Activated CD8-positive, alpha-beta T cell treated with anti-CD3 and anti-CD28 coated beads for 36 hours (primary cell): Measurements from ENCODE around the gene NSL1. TPM values are rescaled to one million over a fixed set of nuclear protein-coding genes. Genes with fewer than 3 reads are reported as not detected.
"Not testable (repeated sequence)": the region's sequence is repeated elsewhere in the genome, so short reads cannot be mapped to it uniquely, and the experiment has no call there.

Source experiments
- ATAC-seq: fragments of 200-7000 bp; cut with Tn5 transposase; one replicate; pipeline ENCODE4 v1.10.0; 2021; ENCODE audit warnings: mild to moderate bottlenecking, moderate library complexity
- CTCF ChIA-PET: fragments of 350-600 bp; sonication (Branson Sonifier 250); formaldehyde crosslinking; loops from one replicate; lab custom pipeline; 2021; ENCODE audit warnings: antibody characterized with exemption; lab: Charles Lee
- POLR2A ChIA-PET: fragments of 350-600 bp; sonication (Branson Sonifier 250); formaldehyde crosslinking; loops from one replicate; lab custom pipeline; 2021; ENCODE audit warnings: antibody characterized with exemption; lab: Charles Lee
- DNase-seq: peaks from one replicate; pipeline ENCODE4 v3.0.0-alpha.2; 2020
- H3K27ac Mint-ChIP-seq: one replicate; pipeline ENCODE4 v1.8.0; 2021; ENCODE audit warnings: mild to moderate bottlenecking, mixed read lengths
- H3K27me3 Mint-ChIP-seq: one replicate; pipeline ENCODE4 v1.8.0; 2021; ENCODE audit warnings: mixed read lengths
- H3K36me3 Mint-ChIP-seq: one replicate; pipeline ENCODE4 v1.8.0; 2021; ENCODE audit warnings: low read depth, mixed read lengths
- H3K4me1 Mint-ChIP-seq: one replicate; pipeline ENCODE4 v1.8.0; 2021; ENCODE audit warnings: low read depth, mixed read lengths
- H3K4me3 Mint-ChIP-seq: one replicate; pipeline ENCODE4 v1.8.0; 2021; ENCODE audit warnings: mild to moderate bottlenecking, moderate library complexity, mixed read lengths
- H3K9me3 Mint-ChIP-seq: one replicate; pipeline ENCODE4 v1.8.0; 2021; ENCODE audit warnings: mixed read lengths
- CTCF ChIP-seq: fragments of 200-600 bp; IDR thresholded peaks from one replicate; pipeline ENCODE4 v1.8.0; 2022; ENCODE audit warnings: antibody characterized with exemption, mild to moderate bottlenecking
- intact Hi-C: fragments of 100-400 bp; cut with micrococcal nuclease; formaldehyde crosslinking; loops from one replicate; pipeline ENCODE4 v1.10.0; 2022
- total RNA-seq, 2 experiments: library from RNA; stranded (reverse); gene quantifications; one replicate each; pipeline ENCODE4 v1.2.3, GENCODE V29; 2021

The NSL1 gene
- total RNA-seq, 2 experiments from 2014 or later, result 29.6 to 34.9 TPM

- Mint-ChIP-seq H3K9me3 (peaks cover 23% of the 10 kb centered on the region), H3K4me1 (peaks cover 52% of the 10 kb centered on the region), H3K27ac (no peak overlapping the region), H3K36me3 (peaks cover 61% of the 10 kb centered on the region), H3K4me3 (no peak overlapping the region), H3K27me3 (no peaks in the 10 kb centered on the region)
- ATAC-seq, result no peak
- POLR2A ChIA-PET, result interaction anchor here (1.0 to 1.3 kb wide), 2 partner anchors 18 to 23 kb away, joined by 3 to 4 read pairs; partner anchors contain the start of genes NSL1 and TATDN3
- DNase-seq, result no peak
- CTCF ChIA-PET, result interaction anchor here (0.6 to 2.6 kb wide), 7 partner anchors 9 to 570 kb away, joined by 3 to 11 read pairs (median 4); no protein-coding TSS in a partner anchor
- intact Hi-C loops, result no loop called here
- no peak for TF ChIP-seq CTCF
Measured at GRCh38 chr1:212773011-212773410, 18.6 kb downstream of the NSL1 start.

- Mint-ChIP-seq H3K4me3 (no peak overlapping the region), H3K9me3 (peaks cover 36% of the 10 kb centered on the region), H3K4me1 (peaks cover 62% of the 10 kb centered on the region), H3K27ac (no peak overlapping the region), H3K27me3 (no peaks in the 10 kb centered on the region), H3K36me3 (peaks cover 74% of the 10 kb centered on the region)
- intact Hi-C loops, result no loop called here
- ATAC-seq (no peak), DNase-seq (no peak)
- TF ChIP-seq CTCF, result no peak
- POLR2A ChIA-PET, result no interaction called here
- CTCF ChIA-PET, result interaction anchor here (0.7 to 3.6 kb wide), 11 partner anchors 9 to 106 kb away, joined by 3 to 17 read pairs (median 4); no protein-coding TSS in a partner anchor
Measured at GRCh38 chr1:212771341-212771740, 20.2 kb downstream of the NSL1 start.

GRCh38 chr1:212769459-212770167 lies 22.0 kb downstream of the NSL1 start:
- DNase-seq (no peak), ATAC-seq (peak; percentile 91)
- Mint-ChIP-seq H3K9me3 (peaks cover 40% of the 10 kb centered on the region), H3K27me3 (no peaks in the 10 kb centered on the region), H3K4me3 (peak overlapping the region; percentile 8), H3K27ac (peak overlapping the region; percentile 68), H3K4me1 (peaks cover 68% of the 10 kb centered on the region), H3K36me3 (peaks cover 85% of the 10 kb centered on the region)
- TF ChIP-seq CTCF, result no peak
- intact Hi-C loops, result loop anchor here (1.0 to 10.0 kb wide), 2 partner anchors 19 to 295 kb away; no protein-coding TSS in a partner anchor
- ChIA-PET POLR2A (interaction anchor here (0.6 to 1.5 kb wide), 4 partner anchors 48 to 158 kb away, joined by 3 to 6 read pairs (median 4); no protein-coding TSS in a partner anchor), CTCF (interaction anchor here (0.9 to 3.6 kb wide), 11 partner anchors 13 to 314 kb away, joined by 3 to 17 read pairs (median 4); no protein-coding TSS in a partner anchor)

GRCh38 chr1:212766825-212767224 lies 24.8 kb downstream of the NSL1 start:
- POLR2A ChIA-PET, ATAC-seq, H3K27ac Mint-ChIP-seq, DNase-seq, H3K4me3 Mint-ChIP-seq, H3K27me3 Mint-ChIP-seq: not testable (repeated sequence)
- Mint-ChIP-seq H3K36me3 (peaks cover 69% of the 10 kb centered on the region), H3K9me3 (peaks cover 37% of the 10 kb centered on the region), H3K4me1 (peaks cover 58% of the 10 kb centered on the region)
- intact Hi-C loops, result loop anchor here (10.0 kb wide), 1 partner anchor 292 kb away; no protein-coding TSS in a partner anchor
- CTCF ChIA-PET, result interaction anchor here (1.3 kb wide), 1 partner anchor 17 kb away, joined by 4 read pairs; no protein-coding TSS in a partner anchor

- CTCF ChIA-PET, result interaction anchor here (1.5 to 4.9 kb wide), 2 partner anchors 14 to 100 kb away, joined by 6 to 24 read pairs; no protein-coding TSS in a partner anchor
- H3K27me3 Mint-ChIP-seq, ATAC-seq, H3K4me3 Mint-ChIP-seq, H3K27ac Mint-ChIP-seq, POLR2A ChIA-PET, DNase-seq: not testable (repeated sequence)
- H3K9me3 Mint-ChIP-seq, result peaks cover 29% of the 10 kb centered on the region
- intact Hi-C loops, result loop anchor here (10.0 kb wide), 1 partner anchor 290 kb away; no protein-coding TSS in a partner anchor
- peaks cover 54% of the 10 kb centered on the region for H3K36me3 Mint-ChIP-seq
- peaks cover 48% of the 10 kb centered on the region for H3K4me1 Mint-ChIP-seq
Measured at GRCh38 chr1:212764718-212765281, 26.8 kb downstream of the NSL1 start.
